Lower leg skin (tissue), 3 donors: ENCODE measurements around the gene MAST4.

Experiments
- CTCF ChIP-seq, 3 donors: fragments of 450-650 bp; IDR thresholded peaks; one replicate each; pipeline ENCODE4 v1.5.1; 2016; ENCODE audit warnings: antibody characterized with exemption in 3 of 3, mild to moderate bottlenecking in 3 of 3, moderate library complexity in 2 of 3
- POLR2A ChIP-seq, 2 donors: fragments of 450-650 bp; IDR thresholded peaks; one replicate each; pipeline ENCODE4 v1.6.1; 2016 to 2017; ENCODE audit warnings: antibody characterized with exemption in 2 of 2, mild to moderate bottlenecking in 1 of 2, moderate library complexity in 1 of 2

- TF ChIP-seq CTCF (IDR thresholded peaks at IDR 0.05) (no peak), POLR2A (IDR thresholded peaks at IDR 0.05) (no peak)
Observed at GRCh38 chr5:66851306-66851705, 255.1 kb downstream of the MAST4 start.
